ENCODE results near the gene TSPAN15.

DNA sequence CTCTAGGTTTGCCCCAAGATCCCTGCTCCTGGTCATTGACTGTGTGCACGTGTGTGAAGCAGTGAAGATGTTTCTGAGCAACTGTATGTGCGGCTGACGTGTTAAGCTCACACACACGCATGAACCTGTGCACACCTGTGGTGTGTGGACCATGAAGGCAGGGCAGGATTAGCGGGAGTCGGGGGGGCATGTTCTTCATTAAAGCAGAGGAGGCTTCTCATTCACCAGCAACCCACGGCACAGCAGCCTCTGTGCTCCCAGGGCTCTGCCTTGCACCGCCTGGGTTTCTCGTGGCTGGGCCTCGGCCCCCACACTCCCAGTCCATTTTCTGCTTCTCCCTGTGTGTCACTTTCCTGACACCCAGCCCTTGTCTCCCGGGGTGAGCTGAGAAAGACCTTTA is 33.7 kb upstream of the TSPAN15 start:
- TF ChIP-seq, protein P1, sequence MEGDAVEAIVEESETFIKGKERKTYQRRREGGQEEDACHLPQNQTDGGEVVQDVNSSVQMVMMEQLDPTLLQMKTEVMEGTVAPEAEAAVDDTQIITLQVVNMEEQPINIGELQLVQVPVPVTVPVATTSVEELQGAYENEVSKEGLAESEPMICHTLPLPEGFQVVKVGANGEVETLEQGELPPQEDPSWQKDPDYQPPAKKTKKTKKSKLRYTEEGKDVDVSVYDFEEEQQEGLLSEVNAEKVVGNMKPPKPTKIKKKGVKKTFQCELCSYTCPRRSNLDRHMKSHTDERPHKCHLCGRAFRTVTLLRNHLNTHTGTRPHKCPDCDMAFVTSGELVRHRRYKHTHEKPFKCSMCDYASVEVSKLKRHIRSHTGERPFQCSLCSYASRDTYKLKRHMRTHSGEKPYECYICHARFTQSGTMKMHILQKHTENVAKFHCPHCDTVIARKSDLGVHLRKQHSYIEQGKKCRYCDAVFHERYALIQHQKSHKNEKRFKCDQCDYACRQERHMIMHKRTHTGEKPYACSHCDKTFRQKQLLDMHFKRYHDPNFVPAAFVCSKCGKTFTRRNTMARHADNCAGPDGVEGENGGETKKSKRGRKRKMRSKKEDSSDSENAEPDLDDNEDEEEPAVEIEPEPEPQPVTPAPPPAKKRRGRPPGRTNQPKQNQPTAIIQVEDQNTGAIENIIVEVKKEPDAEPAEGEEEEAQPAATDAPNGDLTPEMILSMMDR (IDR thresholded peaks at IDR 0.05) = no peak
- no peak for TF ChIP-seq POLR2A (IDR thresholded peaks at IDR 0.05)

Measured in right lobe of liver (tissue), 4 donors.